ENCODE results near the gene SDHA.
A peak's percentile ranks its signal among the peaks of the same experiment; 100 is the strongest.

Gene SDHA

GRCh38 chr5:217494-218456 lies at the start of gene SDHA, which contains the start of gene CCDC127:
TSS of gene SDHA (plus strand) at chr5:218320. CDS start at chr5:218356, 36 bp downstream.
TSS of gene CCDC127 (minus strand) at chr5:218153. CDS start at chr5:216849, 1,304 bp downstream.
- peak; percentile 59 for DNase-seq (ENCODE audit: low read depth)
- peak within 1 kb of the TSS; percentile 97 for H3K4me3 ChIP-seq (ENCODE audit: low read depth, low read length)

DNA sequence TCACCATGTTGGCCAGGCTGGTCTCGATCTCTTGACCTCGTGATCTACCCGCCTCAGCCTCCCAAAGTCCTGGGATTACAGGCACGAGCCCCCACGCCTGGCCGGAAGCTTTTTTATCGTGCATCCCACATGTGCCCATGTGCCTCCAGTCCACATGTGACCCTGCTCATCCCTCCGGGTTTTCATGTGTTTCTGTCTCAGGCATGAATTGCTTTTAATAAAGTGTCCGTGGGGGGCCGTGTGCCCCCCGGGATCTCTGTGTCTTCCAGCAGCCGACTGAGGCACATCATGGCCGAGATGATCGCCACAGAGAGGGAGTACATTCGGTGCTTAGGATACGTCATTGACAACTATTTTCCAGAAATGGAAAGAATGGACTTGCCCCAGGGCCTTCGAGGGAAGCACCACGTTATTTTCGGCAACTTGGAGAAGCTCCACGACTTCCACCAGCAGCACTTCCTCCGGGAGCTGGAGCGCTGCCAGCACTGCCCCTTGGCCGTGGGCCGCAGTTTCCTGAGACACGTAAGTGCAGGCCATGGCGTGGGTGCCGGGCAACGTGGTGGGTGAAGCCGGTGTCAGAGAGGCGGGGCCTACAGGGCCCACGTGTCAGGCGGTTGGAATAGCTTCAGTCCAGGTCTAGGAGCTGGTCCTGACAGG lies 48.9 kb upstream of the SDHA start:
- peak; percentile 37 for DNase-seq (ENCODE audit: low read depth)
- no peak overlapping the region for H3K4me3 ChIP-seq (ENCODE audit: low read depth, low read length)

- no peak for DNase-seq (ENCODE audit: low read depth)
- H3K4me3 ChIP-seq (ENCODE audit: low read depth, low read length) = no peak overlapping the region
Measured at GRCh38 chr5:169728-170094, 48.4 kb upstream of the SDHA start.

- DNase-seq (ENCODE audit: low read depth) = no peak
- H3K4me3 ChIP-seq (ENCODE audit: low read depth, low read length) = no peak overlapping the region
Measured at GRCh38 chr5:170971-171800, 46.9 kb upstream of the SDHA start.

- H3K4me3 ChIP-seq (ENCODE audit: low read depth, low read length) = no peak overlapping the region
Measured at GRCh38 chr5:171801-172331, 46.3 kb upstream of the SDHA start.

DNA sequence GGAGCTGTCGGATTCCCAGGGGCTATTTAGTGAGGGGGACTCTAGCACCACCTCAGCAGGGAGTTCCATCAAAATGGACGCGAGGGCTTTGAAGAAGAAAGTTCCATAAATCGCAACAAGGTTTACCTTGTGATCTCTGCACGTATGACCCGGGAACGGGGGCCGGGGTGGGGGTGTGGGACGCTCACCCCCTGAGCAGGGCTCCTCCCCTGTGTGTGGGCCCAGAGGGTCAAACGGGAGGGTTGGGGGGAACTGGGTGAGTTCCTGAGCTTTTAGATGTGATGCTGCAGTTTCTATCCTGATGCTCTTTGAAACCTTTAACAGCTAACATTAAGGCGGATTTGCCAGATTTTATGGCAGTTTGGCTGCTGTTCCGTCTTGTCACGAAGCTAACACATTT lies 45.7 kb upstream of the SDHA start:
- no peak for DNase-seq (ENCODE audit: low read depth)
- H3K4me3 ChIP-seq (ENCODE audit: low read depth, low read length) = no peak overlapping the region

More at GRCh38 chr5:171801-172331, 46.3 kb upstream of the SDHA start:
- DNase-seq (ENCODE audit: low read depth) = no peak

GRCh38 chr5:172841-173251 lies 45.3 kb upstream of the SDHA start:
- DNase-seq (ENCODE audit: low read depth) = no peak
- H3K4me3 ChIP-seq (ENCODE audit: low read depth, low read length) = no peak overlapping the region

DNA sequence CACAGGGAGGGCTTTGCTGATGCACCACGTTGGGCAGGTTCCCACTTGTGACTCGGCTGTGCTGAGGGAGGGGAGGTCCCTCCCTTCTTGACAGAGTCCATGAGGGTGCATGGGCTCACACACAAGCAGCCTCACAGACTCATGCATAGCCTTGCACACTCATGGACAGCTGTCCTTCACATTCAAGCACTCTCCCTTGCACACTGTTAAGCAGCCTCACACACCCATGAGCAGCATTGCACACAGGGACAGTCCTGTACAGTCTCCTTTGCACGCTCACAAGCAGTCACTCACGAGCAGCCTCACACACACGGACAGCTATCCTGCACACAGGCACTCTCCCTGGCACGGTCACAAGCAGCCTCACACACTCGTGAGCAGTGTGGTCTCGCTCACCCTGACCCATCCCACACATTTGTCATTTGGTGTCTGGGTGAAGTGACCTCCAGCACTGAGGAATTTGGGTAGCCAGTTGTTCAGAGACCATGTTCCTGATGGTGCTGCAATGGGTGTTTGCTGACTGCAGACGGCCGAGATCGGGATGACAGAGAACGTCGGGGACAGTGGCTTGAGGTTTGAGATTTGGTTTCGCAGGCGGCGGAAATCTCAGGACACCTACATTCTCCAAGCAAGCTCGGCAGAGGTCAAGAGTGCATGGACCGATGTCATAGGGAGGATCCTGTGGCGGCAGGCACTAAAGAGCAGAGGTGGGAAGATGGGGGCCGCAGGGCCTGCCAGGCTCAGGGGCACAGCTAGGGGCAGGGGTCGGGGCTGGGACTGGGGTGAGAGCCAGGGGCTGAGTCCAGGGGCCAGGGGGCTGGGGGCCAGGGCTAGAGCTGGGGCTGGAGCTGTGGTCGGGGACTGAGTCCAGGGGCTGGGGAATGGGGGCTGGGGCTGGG lies 44.5 kb upstream of the SDHA start:
- H3K4me3 ChIP-seq (ENCODE audit: low read depth, low read length) = no peak overlapping the region
- DNase-seq (ENCODE audit: low read depth) = no peak

DNA sequence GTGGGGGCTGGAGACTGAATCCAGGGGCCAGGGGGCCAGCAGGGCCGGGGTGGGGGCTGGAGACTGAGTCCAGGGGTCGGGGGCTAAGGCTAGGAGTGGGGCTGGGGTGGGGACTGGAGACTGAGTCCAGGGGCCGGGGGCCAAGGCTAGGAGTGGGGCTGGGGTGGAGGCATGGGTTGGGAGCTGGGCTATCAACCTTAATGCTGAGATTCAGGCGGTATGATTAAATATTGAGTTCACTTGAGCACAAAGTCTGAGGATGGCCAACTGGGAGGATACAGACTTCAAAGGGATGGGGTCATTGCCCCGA lies 43.9 kb upstream of the SDHA start:
- no peak for DNase-seq (ENCODE audit: low read depth)
- H3K4me3 ChIP-seq (ENCODE audit: low read depth, low read length) = no peak overlapping the region

DNA sequence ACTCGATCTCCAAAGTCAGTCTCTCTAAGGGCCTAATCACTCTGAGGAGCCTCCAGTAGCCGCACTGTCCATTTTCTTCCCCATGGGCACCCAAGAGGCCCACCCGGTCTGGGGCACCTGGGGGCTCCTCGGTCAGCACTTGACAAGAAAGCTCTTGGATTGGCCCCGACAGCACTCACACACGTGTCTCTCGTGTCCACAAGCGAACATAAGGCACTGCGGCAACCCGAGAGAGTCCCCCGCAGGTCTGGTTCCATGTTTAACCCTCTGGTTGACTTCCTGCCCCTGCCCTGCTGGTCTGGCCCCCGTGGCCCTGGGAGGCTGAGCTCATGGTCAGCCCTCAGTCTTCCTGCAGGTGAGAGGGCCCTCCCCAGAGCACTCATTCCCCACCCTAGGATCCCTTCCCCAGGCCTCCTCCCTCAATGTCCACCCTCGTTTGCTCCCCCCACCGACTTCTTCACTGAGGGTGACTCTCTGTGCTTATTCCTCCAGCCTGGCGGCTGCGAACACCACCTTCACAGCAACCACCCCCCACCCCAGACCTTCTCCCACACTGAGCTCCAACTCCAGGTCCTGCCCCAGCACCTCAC lies 43.1 kb upstream of the SDHA start:
- no peak overlapping the region for H3K4me3 ChIP-seq (ENCODE audit: low read depth, low read length)
- DNase-seq (ENCODE audit: low read depth) = no peak

- no peak for DNase-seq (ENCODE audit: low read depth)
- no peak overlapping the region for H3K4me3 ChIP-seq (ENCODE audit: low read depth, low read length)
Measured at GRCh38 chr5:176296-176823, 41.8 kb upstream of the SDHA start.

DNA sequence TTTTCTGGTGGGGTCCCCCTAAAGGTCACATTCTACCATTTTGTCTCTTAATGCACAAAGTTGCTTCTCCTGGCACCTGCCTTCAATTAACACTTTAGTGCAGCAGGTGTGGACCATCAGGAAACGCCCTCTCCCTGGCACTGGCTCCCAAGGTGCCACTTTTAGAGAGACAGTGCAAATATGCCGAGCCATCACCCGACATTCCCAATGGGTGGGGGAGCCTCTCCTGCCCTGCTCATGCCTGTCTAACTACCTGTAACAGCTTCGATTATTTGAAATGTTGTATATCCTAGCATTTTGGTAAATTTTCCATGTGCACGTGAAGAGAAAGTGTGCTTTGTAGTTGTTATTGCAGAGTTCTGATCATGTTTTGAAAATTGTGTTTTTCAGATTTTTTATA lies 40.0 kb upstream of the SDHA start:
- H3K4me3 ChIP-seq (ENCODE audit: low read depth, low read length) = no peak overlapping the region
- DNase-seq (ENCODE audit: low read depth) = no peak

DNA sequence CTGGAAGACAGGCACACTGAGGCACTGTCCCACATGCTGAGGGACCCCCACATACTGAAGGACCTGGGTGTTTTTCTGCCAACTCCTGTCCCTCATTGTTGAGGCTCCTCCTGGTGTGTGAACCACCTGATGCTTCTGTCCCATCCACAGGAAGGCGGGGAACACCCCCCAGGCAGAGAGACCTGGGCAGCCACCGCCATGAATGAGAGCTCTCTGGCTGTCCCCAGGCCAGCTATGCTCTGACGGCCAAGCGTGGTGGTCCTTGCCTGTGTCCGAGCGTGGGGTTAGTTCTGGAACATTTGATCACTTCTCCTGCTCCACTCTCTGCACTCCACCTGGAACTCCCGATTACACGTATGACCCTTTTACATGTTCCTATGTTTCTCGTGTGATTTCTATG lies 38.7 kb upstream of the SDHA start:
- DNase-seq (ENCODE audit: low read depth) = no peak
- no peak overlapping the region for H3K4me3 ChIP-seq (ENCODE audit: low read depth, low read length)

GRCh38 chr5:180286-180918 lies 37.7 kb upstream of the SDHA start:
- H3K4me3 ChIP-seq (ENCODE audit: low read depth, low read length) = no peak overlapping the region
- DNase-seq (ENCODE audit: low read depth) = no peak

DNA sequence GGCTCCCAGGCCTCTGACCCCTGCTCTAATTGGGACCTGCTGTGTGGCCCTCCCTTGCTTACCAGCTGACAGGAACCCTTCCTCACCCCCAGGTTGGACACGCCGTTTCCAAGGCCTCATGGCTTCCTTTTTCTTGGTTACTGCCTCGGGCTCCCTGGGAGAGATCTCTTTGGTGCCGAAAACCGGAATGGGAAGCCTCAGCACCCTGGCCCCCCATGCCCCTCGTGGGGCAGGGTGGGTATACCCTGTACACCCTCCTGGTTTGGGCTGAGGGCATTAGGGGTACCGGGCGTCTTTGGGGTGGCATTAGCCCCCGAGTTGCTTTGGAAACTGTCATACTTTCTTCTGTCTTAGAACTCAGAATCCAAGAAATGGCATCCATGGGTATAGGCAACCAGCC lies 37.0 kb upstream of the SDHA start:
- DNase-seq (ENCODE audit: low read depth) = no peak

DNA sequence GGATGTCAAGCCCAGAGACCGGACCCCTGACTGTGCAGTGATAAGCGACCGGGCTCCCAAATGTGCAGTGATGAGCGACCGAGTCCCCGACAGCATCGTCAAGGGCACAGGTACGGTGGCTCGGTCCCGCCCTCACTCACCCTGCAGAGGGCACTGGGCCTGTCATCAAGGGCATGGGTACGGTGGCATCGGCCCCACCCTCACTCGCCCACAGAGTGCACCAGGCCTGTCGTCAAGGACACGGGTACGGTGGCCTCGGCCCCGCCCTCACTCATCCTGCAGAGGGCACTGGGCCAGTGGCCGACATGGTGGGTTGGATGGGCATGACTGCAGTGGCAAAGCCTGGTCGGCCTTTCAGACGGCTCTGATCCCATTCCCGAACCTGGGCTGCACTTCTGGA lies 36.6 kb upstream of the SDHA start:
- no peak for DNase-seq (ENCODE audit: low read depth)

More for the DNA sequence above, 37.0 kb upstream of the SDHA start:
- no peak overlapping the region for H3K4me3 ChIP-seq (ENCODE audit: low read depth, low read length)

DNA sequence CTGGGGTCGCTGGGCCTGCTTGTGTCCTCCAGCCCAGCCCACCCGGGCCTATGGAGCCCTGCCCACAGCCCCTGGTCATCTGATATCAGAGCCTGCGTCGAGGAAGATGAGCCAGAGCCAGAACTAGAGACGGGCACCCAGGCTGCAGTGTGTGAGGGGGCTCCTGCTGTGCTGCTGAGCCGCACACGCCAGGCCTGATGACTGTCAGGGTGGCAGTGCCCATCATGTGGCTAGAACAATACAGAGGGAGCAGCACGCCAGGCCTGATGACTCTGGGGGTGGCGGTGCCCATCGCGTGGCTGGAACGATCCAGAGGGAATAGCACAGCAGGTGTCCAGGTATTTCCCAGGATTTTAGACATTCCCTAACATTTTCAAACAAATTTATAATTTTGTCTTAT lies 36.0 kb upstream of the SDHA start:
- no peak for DNase-seq (ENCODE audit: low read depth)

More for the DNA sequence above, 36.6 kb upstream of the SDHA start:
- H3K4me3 ChIP-seq (ENCODE audit: low read depth, low read length) = no peak overlapping the region

GRCh38 chr5:184471-184870 lies 33.6 kb upstream of the SDHA start:
- DNase-seq (ENCODE audit: low read depth) = no peak
- no peak overlapping the region for H3K4me3 ChIP-seq (ENCODE audit: low read depth, low read length)

More for the DNA sequence above, 36.0 kb upstream of the SDHA start:
- no peak overlapping the region for H3K4me3 ChIP-seq (ENCODE audit: low read depth, low read length)

Measured in skeletal muscle cell (primary cell).